Astrocyte of the cerebellum (primary cell): ENCODE data around the gene PLCH2.
"Not testable (repeated sequence)": the region's sequence is repeated elsewhere in the genome, so short reads cannot be mapped to it uniquely, and the experiment has no call there.

ENCODE experiments used
- DNase-seq: peaks from one replicate; pipeline ENCODE4 v3.0.0-alpha.2; 2011; ENCODE audit warnings: low read depth
- H3K4me3 ChIP-seq: 2 replicates; pipeline ENCODE4 v1.5.1; 2011; ENCODE audit warnings: mild to moderate bottlenecking, low read depth, low read length, moderate library complexity
- in situ Hi-C: cut with HindIII; loops from 2 replicates; pipeline ENCODE4 v1.10.0; 2017; ENCODE audit warnings: low sequenced_read_pairs
- TF ChIP-seq, protein P1 (sequence below): IDR thresholded peaks from 2 replicates; pipeline ENCODE4 v1.5.1; 2012; ENCODE audit warnings: low read length, low read depth, moderate library complexity, mild to moderate bottlenecking; ENCODE audit errors: missing control alignments

PLCH2 gene

DNA sequence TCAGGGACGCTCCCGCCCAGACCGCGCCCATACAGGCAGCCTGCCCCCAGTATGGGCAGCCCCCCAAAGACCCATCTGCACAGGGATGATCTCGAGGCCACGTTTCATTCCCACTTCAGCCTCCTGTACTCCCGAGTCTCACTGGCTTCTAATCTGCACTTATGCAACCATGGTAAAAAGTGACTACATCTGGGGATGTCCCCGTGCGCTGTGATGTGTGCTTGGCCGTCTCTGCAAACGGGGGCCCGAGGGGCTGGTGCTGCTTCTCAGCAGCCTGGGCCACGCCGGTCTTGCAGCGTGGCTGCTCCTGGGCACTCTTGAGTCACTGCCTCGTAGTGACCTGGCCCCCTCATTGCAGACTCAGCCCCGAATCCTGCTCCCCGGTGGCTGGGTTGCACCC lies 17.4 kb upstream of the PLCH2 start:
- TF ChIP-seq, protein P1, sequence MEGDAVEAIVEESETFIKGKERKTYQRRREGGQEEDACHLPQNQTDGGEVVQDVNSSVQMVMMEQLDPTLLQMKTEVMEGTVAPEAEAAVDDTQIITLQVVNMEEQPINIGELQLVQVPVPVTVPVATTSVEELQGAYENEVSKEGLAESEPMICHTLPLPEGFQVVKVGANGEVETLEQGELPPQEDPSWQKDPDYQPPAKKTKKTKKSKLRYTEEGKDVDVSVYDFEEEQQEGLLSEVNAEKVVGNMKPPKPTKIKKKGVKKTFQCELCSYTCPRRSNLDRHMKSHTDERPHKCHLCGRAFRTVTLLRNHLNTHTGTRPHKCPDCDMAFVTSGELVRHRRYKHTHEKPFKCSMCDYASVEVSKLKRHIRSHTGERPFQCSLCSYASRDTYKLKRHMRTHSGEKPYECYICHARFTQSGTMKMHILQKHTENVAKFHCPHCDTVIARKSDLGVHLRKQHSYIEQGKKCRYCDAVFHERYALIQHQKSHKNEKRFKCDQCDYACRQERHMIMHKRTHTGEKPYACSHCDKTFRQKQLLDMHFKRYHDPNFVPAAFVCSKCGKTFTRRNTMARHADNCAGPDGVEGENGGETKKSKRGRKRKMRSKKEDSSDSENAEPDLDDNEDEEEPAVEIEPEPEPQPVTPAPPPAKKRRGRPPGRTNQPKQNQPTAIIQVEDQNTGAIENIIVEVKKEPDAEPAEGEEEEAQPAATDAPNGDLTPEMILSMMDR = no peak
- no peak for DNase-seq
- H3K4me3 ChIP-seq = no peak overlapping the region
- in situ Hi-C loops = no loop called here

DNA sequence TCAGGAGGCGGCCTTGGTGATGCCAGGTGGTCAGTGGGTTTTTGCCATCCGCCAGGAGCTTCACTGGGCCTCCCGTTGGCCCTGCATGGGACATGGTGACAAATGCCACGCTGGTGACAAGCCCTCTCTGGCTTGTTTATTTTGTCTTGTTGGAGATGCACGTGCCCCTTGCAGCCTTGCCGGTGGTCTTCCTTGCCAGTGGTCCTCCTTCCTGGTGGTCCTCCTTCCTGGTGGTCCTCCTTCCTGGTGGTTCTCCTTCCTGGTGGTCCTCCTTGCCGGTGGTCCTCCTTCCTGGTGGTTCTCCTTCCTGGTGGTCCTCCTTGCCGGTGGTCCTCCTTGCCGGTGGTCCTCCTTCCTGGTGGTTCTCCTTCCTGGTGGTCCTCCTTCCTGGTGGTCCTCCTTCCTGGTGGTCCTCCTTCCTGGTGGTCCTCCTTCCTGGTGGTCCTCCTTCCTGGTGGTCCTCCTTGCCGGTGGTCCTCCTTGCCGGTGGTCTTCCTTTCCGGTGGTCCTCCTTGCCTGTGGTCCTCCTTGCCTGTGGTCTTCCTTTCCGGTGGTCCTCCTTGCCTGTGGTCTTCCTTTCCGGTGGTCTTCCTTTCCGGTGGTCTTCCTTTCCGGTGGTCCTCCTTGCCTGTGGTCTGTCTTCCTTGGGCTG lies 16.9 kb upstream of the PLCH2 start:
- H3K4me3 ChIP-seq, DNase-seq, in situ Hi-C loops: not testable (repeated sequence)

DNA sequence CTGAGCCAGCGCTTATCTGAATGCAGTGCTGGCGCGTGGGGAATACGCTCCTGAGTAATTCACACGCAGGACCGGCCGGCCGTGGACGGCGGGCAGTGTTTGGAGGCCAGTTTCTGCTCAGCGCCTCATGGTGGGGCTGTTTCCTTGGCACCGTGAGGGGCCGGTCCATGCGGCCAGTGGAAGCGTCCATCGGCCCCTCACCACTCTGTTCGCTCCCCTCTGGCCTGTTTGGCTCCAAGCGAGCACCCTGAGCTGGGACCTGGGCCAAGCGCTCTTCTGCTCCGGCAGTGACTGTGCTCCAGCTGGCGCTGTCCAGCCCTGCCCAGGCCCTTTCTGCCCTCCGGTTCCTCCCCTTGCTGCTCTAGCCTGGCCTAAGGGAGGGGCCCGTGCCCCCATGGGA lies 16.3 kb upstream of the PLCH2 start:
- peak; percentile 9 for DNase-seq
- in situ Hi-C loops = no loop called here
- H3K4me3 ChIP-seq = no peak overlapping the region
- TF ChIP-seq, protein P1 = peak; percentile 38

DNA sequence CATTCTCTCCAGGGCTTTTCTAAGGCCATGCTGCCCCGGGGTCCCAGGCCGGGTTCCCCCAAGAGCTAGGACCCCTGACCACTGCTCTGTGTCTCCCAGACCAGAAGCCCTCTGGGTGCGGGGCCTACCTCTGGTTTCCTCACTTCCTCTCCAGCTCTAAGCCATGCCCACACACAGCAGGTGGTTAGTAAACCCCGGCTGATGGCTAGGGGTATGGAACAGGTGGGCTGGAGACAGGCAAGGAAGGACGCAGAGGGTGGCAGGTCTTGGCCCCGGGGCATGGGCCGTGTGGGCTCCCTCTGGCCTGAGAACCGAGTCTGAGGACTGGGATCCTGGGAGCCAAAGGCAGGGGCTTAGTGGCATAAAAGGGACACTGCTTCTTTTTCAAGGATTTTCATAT lies 15.9 kb upstream of the PLCH2 start:
- DNase-seq = no peak
- no peak overlapping the region for H3K4me3 ChIP-seq
- in situ Hi-C loops = no loop called here
- TF ChIP-seq, protein P1 = no peak

DNA sequence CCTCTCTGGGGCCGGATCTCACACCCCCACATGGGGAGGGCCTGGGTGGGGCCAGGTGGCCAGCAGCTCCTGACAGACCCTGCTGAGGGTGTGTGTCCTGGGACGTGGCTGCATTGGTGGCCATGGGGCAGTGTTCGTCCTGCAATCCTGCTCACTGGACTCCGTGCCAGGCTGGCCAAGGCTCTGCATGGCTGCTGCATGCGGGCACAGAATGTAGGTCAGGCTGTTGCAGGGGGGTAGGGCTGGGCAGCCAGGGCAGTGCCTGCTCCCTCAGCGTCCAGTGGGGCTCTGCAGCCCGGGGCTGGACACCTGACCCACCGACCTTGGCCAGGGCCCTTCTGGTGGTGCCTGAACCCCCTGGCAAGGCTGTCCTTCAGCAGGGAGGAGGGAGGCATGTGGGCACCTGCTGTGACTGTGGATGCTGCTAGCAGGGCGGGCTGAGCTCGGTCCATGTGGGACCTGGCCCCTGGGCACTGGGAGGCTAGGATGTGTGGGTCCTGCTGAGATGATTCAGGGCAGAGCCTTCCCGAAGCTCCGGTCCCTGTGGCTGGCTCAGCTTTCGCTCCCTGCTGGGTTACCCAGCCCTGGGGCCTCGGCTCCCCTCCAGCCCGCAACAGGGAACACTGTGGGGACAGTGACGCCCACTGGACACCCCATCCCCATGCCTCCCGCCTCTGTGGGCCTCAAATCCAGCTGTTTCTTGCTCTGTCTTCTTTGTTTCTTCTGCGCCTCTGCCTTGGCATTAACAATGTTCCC lies 14.9 kb upstream of the PLCH2 start:
- DNase-seq = no peak
- H3K4me3 ChIP-seq = no peak overlapping the region
- TF ChIP-seq, protein P1 = no peak
- in situ Hi-C loops = no loop called here

DNA sequence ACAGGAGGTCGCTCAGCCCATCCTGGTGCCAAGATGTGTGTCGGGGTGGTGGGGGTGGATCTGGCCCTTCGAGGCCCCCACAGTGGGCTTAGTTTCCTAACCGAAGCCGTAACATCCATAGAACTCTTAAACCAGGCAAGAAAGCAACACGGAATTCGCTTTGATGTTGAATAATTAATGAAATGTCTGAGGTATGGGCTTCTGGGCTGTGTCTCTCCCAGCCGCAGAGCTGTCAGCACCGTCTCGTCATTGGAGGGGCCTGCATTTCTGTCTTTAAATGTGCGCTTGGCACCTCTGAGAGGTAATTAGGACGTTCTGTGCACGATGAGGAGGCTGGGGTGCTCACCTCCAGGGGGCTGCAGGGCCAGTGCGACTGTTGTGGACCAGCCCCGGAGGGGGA lies 13.3 kb upstream of the PLCH2 start:
- no peak for DNase-seq
- TF ChIP-seq, protein P1 = no peak
- H3K4me3 ChIP-seq = no peak overlapping the region
- in situ Hi-C loops = no loop called here

DNA sequence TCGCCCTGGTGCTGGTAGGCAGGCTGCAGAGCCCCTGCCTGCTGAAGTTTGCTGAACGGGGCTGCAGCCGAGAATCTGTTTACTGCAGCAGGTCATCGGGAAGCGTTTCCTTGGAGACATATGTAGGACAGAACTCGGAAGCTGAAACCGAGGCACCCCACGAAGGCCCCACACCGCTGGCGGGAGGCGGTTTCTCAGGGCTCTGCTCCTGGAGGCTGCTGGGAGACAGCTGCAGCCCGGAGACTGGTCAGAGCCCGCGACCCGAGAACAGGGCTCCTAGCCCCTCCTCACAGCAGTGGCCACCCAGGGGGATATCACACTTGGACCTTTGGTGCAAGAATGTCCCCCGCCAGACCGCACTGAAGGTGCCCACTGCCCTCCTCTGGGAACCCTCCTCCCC lies 12.7 kb upstream of the PLCH2 start:
- in situ Hi-C loops = no loop called here
- TF ChIP-seq, protein P1 = no peak
- H3K4me3 ChIP-seq = no peak overlapping the region
- no peak for DNase-seq
